SK-N-MC (cell line): ENCODE results near the gene APCDD1.

Experiments used
- EZH2 ChIP-seq: fragments of 200-600 bp; sonication (generic); IDR thresholded peaks from one replicate; pipeline ENCODE4 v1.6.1; 2017; ENCODE audit warnings: antibody characterized with exemption
- POLR2AphosphoS5 ChIP-seq: IDR thresholded peaks from 2 replicates; pipeline ENCODE4 v1.6.1; 2012; ENCODE audit warnings: mild to moderate bottlenecking, low read depth, low read length, borderline replicate concordance

- TF ChIP-seq POLR2AphosphoS5 (no peak), EZH2 (no peak)
Measured at GRCh38 chr18:10444314-10445006, 10.0 kb upstream of the APCDD1 start.
